NT2/D1 (cell line): ENCODE measurements around the gene C19orf12.

Source experiments
- SUZ12 ChIP-seq: IDR thresholded peaks from 2 replicates; pipeline ENCODE4 v1.6.1; 2011; ENCODE audit not compliant: insufficient read length, insufficient read depth; ENCODE audit errors: extremely low read depth
- YY1 ChIP-seq: IDR thresholded peaks from 2 replicates; pipeline ENCODE4 v1.6.1; 2011; ENCODE audit not compliant: insufficient read length, insufficient read depth
- ZNF274 ChIP-seq: IDR thresholded peaks from 2 replicates; pipeline ENCODE4 v1.6.1; 2011; ENCODE audit warnings: mild to moderate bottlenecking, low read depth, low read length

GRCh38 chr19:29681422-29682235 lies 33.4 kb downstream of the C19orf12 start:
- TF ChIP-seq ZNF274 (no peak), YY1 (no peak), SUZ12 (no peak)
